Measurements from ENCODE around the gene TALDO1. TPM values are rescaled to one million over a fixed set of nuclear protein-coding genes. Genes with fewer than 3 reads are reported as not detected.

The TALDO1 gene
- total RNA-seq, 2 donors from 2014 or later, result 124 to 285 TPM

DNA sequence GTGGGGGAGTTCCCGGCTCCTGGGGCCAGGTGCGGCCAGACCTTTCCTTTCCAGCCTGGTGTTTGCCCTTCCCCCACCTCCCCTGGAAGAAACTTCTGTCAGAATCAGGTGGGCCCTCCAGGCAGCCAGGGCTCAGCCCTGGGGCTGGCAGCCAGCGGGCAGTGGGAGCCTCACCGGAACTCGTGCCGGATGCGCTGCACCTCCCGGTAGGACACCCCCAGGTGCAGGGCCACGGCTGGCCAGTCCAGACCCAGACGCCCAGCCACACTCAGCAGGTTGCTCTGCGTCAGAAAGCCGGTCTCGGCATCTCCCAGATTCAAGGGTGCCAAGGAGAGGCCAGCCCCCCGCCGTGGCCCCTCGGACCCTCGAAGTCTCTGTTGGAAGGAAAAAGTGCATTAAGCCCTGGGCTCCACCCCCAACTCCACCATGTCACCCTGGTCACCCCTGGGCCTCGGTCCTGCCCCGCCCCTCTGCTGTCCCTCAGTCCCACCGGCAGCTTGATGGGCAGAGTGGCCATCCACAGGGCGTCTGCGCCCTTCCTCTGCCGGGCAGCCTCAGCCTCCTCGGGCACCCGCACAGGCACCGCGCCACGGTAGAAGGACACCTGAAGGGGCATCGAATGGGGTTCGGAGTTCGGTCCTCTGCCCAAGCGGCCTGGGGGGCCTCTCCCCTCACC, 52.5 kb downstream of the TALDO1 start:
- Histone ChIP-seq H3K4me3 (no peak overlapping the region), H3K36me3 (no peaks in the 10 kb centered on the region), H3K27me3 (replicated peaks; ENCODE audit: insufficient read depth) (no peaks in the 10 kb centered on the region), H3K27ac (no peak overlapping the region), H3K4me1 (replicated peaks) (peaks cover 29% of the 10 kb centered on the region), H3K9me3 (no peaks in the 10 kb centered on the region)
- no peak for DNase-seq (ENCODE audit: low spot score)
- TF ChIP-seq POLR2AphosphoS5 (IDR thresholded peaks at IDR 0.05) (no peak), POLR2A (IDR thresholded peaks at IDR 0.05) (no peak)
- TF ChIP-seq, protein P1, sequence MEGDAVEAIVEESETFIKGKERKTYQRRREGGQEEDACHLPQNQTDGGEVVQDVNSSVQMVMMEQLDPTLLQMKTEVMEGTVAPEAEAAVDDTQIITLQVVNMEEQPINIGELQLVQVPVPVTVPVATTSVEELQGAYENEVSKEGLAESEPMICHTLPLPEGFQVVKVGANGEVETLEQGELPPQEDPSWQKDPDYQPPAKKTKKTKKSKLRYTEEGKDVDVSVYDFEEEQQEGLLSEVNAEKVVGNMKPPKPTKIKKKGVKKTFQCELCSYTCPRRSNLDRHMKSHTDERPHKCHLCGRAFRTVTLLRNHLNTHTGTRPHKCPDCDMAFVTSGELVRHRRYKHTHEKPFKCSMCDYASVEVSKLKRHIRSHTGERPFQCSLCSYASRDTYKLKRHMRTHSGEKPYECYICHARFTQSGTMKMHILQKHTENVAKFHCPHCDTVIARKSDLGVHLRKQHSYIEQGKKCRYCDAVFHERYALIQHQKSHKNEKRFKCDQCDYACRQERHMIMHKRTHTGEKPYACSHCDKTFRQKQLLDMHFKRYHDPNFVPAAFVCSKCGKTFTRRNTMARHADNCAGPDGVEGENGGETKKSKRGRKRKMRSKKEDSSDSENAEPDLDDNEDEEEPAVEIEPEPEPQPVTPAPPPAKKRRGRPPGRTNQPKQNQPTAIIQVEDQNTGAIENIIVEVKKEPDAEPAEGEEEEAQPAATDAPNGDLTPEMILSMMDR (IDR thresholded peaks at IDR 0.05), result no peak
- intact Hi-C loops (cut with DNase I), result no loop called here
- WGBS, result 87% methylated on average over 32 of the region's 32 CpGs

DNA sequence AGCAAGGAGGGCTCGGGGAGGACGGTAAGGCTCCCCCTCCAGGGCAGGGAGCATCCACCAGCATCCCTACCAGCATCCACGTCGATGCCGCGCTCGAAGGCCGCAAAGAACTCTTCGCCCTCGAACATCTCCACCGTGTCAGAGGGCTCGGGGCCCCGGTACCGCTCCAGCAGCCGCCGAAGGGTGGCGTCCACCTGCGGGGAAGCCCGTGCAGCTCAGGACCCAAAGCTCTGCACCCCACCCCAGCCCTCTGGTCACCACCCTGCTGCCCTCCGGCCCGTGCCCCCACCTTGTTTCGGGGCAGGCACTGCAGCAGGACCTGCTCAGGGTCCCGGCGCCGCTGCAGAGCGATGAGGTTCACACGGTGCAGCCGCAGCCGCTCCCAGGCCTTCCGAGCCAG, 53.2 kb downstream of the TALDO1 start:
- Histone ChIP-seq H3K4me1 (replicated peaks) (peaks cover 26% of the 10 kb centered on the region), H3K9me3 (no peaks in the 10 kb centered on the region), H3K4me3 (no peak overlapping the region), H3K27me3 (replicated peaks; ENCODE audit: insufficient read depth) (no peaks in the 10 kb centered on the region), H3K36me3 (no peaks in the 10 kb centered on the region), H3K27ac (no peak overlapping the region)
- intact Hi-C loops (cut with DNase I), result no loop called here
- 91% methylated on average over 30 of the region's 30 CpGs for WGBS
- no peak for DNase-seq (ENCODE audit: low spot score)
- TF ChIP-seq POLR2A (IDR thresholded peaks at IDR 0.05) (no peak), POLR2AphosphoS5 (IDR thresholded peaks at IDR 0.05) (no peak)
- TF ChIP-seq, protein P1 (IDR thresholded peaks at IDR 0.05), result no peak

DNA sequence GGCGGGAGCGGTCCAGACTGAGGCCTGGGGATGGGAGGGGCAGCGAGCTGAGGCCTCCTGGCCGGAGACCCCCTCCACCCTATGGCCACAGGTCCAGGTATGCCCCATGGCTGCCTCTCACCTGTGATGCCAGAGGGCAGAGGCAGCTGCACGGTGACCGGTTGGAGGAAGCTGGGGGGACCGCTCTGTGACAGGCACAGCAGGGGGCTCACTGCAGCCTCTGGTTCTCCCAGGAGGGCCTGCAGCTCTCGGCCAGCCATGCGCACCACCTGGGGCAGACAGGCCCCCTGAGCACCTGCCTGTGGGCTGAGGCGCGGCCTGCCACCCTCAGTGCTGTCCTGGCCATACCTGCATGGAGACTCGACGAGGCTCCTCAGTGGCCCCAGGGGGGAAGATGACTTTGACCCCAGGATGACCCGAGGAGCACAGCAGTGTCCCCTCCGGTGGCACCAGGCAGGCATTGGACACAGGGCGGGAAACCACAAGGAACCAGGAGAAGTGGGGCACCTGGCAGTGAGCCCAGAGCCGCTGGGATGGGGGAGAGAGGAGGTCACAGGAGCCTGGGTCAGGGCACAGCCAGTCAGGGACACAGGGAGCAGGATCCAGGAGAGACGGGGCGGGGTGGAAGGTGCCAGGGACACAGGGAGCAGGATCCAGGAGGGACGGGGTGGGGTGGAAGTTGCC, 54.0 kb downstream of the TALDO1 start:
- Histone ChIP-seq H3K36me3 (no peaks in the 10 kb centered on the region), H3K4me1 (replicated peaks) (peaks cover 21% of the 10 kb centered on the region), H3K27ac (no peak overlapping the region), H3K4me3 (no peak overlapping the region), H3K27me3 (replicated peaks; ENCODE audit: insufficient read depth) (no peaks in the 10 kb centered on the region), H3K9me3 (no peaks in the 10 kb centered on the region)
- WGBS, result 83% methylated on average over 20 of the region's 20 CpGs
- DNase-seq (ENCODE audit: low spot score), result no peak
- no peak for TF ChIP-seq POLR2A (IDR thresholded peaks at IDR 0.05)
- intact Hi-C loops (cut with DNase I), result no loop called here

DNA sequence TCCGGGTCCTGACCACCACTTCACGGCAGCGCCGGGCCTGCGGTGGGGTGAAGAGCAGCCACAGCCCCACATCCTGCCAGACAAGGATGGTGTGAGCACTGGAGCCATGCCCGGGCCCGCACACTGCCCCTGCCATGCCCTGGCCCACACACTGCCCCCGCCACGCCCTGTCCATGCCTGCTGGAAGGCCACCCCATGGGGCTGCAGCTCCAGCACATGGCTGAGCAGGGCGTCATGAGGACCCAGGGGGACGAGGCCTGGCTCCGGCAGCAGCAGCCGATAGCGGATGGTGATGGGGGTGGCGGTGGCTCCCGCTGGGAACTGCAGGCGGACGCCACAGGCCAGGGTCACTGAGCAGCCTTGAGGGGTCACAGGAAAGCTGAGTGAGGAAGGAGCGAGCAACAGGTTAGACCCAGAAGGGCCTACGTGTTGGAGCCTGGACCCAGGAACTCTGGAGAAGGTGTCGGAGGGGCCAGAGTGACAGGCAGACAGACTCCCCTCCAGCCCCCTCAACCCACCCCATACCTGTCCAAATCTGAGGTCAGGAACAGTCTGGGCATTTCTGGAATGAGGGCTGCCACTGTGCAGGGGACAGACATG, 54.9 kb downstream of the TALDO1 start:
- TF ChIP-seq POLR2AphosphoS5 (IDR thresholded peaks at IDR 0.05) (no peak), POLR2A (IDR thresholded peaks at IDR 0.05) (no peak)
- TF ChIP-seq, protein P1 (IDR thresholded peaks at IDR 0.05), result no peak
- Histone ChIP-seq H3K9me3 (no peaks in the 10 kb centered on the region), H3K4me1 (replicated peaks) (peaks cover 13% of the 10 kb centered on the region), H3K4me3 (no peak overlapping the region), H3K36me3 (no peaks in the 10 kb centered on the region), H3K27ac (no peak overlapping the region), H3K27me3 (replicated peaks; ENCODE audit: insufficient read depth) (no peaks in the 10 kb centered on the region)
- intact Hi-C loops (cut with DNase I), result no loop called here
- no peak for DNase-seq (ENCODE audit: low spot score)
- WGBS, result 97% methylated on average over 21 of the region's 21 CpGs

DNA sequence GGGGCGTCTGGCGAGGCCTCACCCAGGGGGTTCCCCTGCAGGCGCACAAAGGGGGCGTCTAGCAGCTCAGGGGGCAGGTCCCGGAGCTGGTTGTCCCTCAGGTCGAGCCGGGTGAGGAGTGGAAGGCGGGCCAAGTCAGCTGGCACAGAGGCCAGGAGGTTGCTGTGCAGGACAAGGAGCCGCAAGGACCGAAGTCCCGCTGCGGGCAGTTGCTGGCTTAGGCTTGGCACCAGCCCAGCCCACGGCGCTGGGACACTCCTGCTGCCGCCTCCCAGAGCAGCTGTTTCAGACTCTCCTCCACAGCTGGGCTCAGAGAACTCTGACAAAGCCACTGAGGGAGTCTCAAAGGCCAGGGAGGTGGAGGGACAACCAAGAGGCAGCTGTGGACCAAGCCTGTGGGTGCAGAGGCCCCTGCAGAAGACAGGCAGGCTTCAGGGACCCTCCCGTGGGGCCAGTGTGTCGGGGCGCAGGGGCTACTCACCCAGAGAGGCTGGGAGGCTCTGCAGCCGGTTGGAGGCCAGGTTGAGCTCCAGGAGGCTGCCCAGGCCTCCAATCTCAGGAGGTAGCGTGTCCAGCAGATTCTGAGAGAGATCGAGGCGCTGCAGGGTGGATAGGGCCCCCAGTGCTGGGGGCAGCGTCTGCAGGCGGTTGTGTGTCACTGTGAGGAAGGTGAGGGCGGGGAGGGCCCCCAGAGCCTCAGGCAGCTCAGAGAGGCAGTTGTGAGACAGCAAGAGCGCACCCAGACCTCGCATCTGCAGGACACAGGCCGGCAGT, 55.6 kb downstream of the TALDO1 start:
- intact Hi-C loops (cut with DNase I), result no loop called here
- no peaks in the 10 kb centered on the region for H3K9me3 ChIP-seq
- H3K27me3 ChIP-seq (replicated peaks; ENCODE audit: insufficient read depth), result no peaks in the 10 kb centered on the region
- no peaks in the 10 kb centered on the region for H3K36me3 ChIP-seq
- WGBS, result 88% methylated on average over 28 of the region's 28 CpGs
- no peak for DNase-seq (ENCODE audit: low spot score)
- TF ChIP-seq, protein P1 (IDR thresholded peaks at IDR 0.05), result no peak
- TF ChIP-seq POLR2AphosphoS5 (IDR thresholded peaks at IDR 0.05) (no peak), POLR2A (IDR thresholded peaks at IDR 0.05) (no peak)
- H3K27ac ChIP-seq, result no peak overlapping the region
- H3K4me3 ChIP-seq, result no peak overlapping the region
- peaks cover 13% of the 10 kb centered on the region for H3K4me1 ChIP-seq (replicated peaks)

Measured in prostate gland (tissue), 2 donors.